MCF 10A (cell line): ENCODE measurements around the gene U2AF2. TPM values are rescaled to one million over a fixed set of nuclear protein-coding genes. Genes with fewer than 3 reads are reported as not detected.

Experiments used
- BruUV-seq: library from RNA; stranded (reverse); fragments of 400-500 nt; replicated peaks from 2 replicates; lab custom pipeline; 2021; lab: Mats Ljungman, UMichigan
- CTCF ChIA-PET: fragments of 300-600 bp; sonication (Branson Sonifier 250); formaldehyde crosslinking; extraction: SDS; loops from one replicate; lab custom pipeline; 2021; ENCODE audit warnings: antibody characterized with exemption, inconsistent platforms; lab: Yijun Ruan, JAX
- POLR2A ChIA-PET: fragments of 300-600, 350-650 bp; sonication (Branson Sonifier 250); formaldehyde crosslinking; extraction: SDS; loops from one replicate; lab custom pipeline; 2020; ENCODE audit warnings: antibody characterized with exemption, inconsistent platforms; lab: Yijun Ruan, JAX
- DNase-seq: peaks from one replicate; pipeline ENCODE4 v3.0.0-alpha.2; 2018; ENCODE audit not compliant: unreplicated experiment
- H3K27ac Mint-ChIP-seq: one replicate; pipeline ENCODE4 v1.8.0; 2022; ENCODE audit warnings: mild to moderate bottlenecking, low read depth, mixed read lengths; ENCODE audit not compliant: unreplicated experiment
- H3K27me3 Mint-ChIP-seq: one replicate; pipeline ENCODE4 v1.8.0; 2022; ENCODE audit warnings: mixed read lengths; ENCODE audit not compliant: insufficient read depth, unreplicated experiment
- H3K36me3 Mint-ChIP-seq: one replicate; pipeline ENCODE4 v1.8.0; 2022; ENCODE audit warnings: mild to moderate bottlenecking, moderate library complexity, mixed read lengths; ENCODE audit not compliant: insufficient read depth, unreplicated experiment
- H3K4me1 Mint-ChIP-seq: one replicate; pipeline ENCODE4 v1.8.0; 2022; ENCODE audit warnings: mixed read lengths; ENCODE audit not compliant: insufficient read depth, unreplicated experiment
- H3K4me3 Mint-ChIP-seq: one replicate; pipeline ENCODE4 v1.8.0; 2022; ENCODE audit warnings: mild to moderate bottlenecking, moderate library complexity, mixed read lengths; ENCODE audit not compliant: unreplicated experiment
- H3K9me3 Mint-ChIP-seq: one replicate; pipeline ENCODE4 v1.8.0; 2022; ENCODE audit warnings: mixed read lengths; ENCODE audit not compliant: unreplicated experiment
- CTCF ChIP-seq: fragments of 200-600 bp; IDR thresholded peaks from one replicate; pipeline ENCODE4 v1.8.0; 2022; ENCODE audit warnings: antibody characterized with exemption, mild to moderate bottlenecking; ENCODE audit not compliant: unreplicated experiment
- intact Hi-C: fragments of 100-400 bp; cut with micrococcal nuclease; formaldehyde crosslinking; loops from 2 replicates; pipeline ENCODE4 v1.14.1; 2022
- total RNA-seq: library from RNA; stranded (reverse); gene quantifications from 2 replicates; pipeline ENCODE4 v1.2.3, GENCODE V29; 2022

U2AF2 gene
- total RNA-seq, 1 experiment from 2014 or later, result 280 TPM

GRCh38 chr19:55643003-55643886, 11.6 kb upstream of the U2AF2 start, which contains the start of gene ZNF581:
ZNF581 (plus strand) TSS chr19:55643649; CDS start chr19:55644572, 923 bp downstream.
- H3K27ac Mint-ChIP-seq, result peak within 1 kb of the TSS; percentile 94
- intact Hi-C loops, result loop anchor here (1.0 kb wide), 1 partner anchor 10 kb away; no protein-coding TSS in a partner anchor
- no peaks in the 10 kb centered on the region for H3K27me3 Mint-ChIP-seq
- H3K4me3 Mint-ChIP-seq, result peak within 1 kb of the TSS; percentile 82
- peaks cover 18% of the 10 kb centered on the region for H3K4me1 Mint-ChIP-seq
- ChIA-PET CTCF (interaction anchor here (0.7 to 2.7 kb wide), 4 partner anchors 11 to 16 kb away, joined by 3 to 11 read pairs (median 4); no protein-coding TSS in a partner anchor), POLR2A (interaction anchor here (0.6 to 3.0 kb wide), 13 partner anchors 9 to 1194 kb away, joined by 3 to 25 read pairs (median 5); partner anchors contain the start of genes FIZ1, LENG8, TMEM238 and U2AF2)
- no peak for TF ChIP-seq CTCF
- no TSS peak for BruUV-seq
- H3K9me3 Mint-ChIP-seq, result no peaks in the 10 kb centered on the region
- peaks cover 60% of the 10 kb centered on the region for H3K36me3 Mint-ChIP-seq
- DNase-seq, result peak; percentile 79

- intact Hi-C loops, result loop anchor here (1.0 kb wide), 1 partner anchor 9 kb away; no protein-coding TSS in a partner anchor
- Mint-ChIP-seq H3K27me3 (no peaks in the 10 kb centered on the region), H3K4me3 (peak overlapping the region; percentile 82), H3K36me3 (peaks cover 54% of the 10 kb centered on the region), H3K4me1 (peaks cover 18% of the 10 kb centered on the region), H3K9me3 (no peaks in the 10 kb centered on the region), H3K27ac (peak overlapping the region; percentile 94)
- POLR2A ChIA-PET, result interaction anchor here (1.0 to 3.0 kb wide), 5 partner anchors 10 to 1195 kb away, joined by 3 to 25 read pairs (median 6); partner anchors contain the start of genes FIZ1 and LENG8
- no peak for DNase-seq
- no TSS peak for BruUV-seq
- TF ChIP-seq CTCF, result no peak
- CTCF ChIA-PET, result interaction anchor here (0.7 to 2.7 kb wide), 3 partner anchors 11 to 13 kb away, joined by 3 to 11 read pairs (median 3); no protein-coding TSS in a partner anchor
Measured at GRCh38 chr19:55643887-55644176, 11.0 kb upstream of the U2AF2 start.

- peaks cover 50% of the 10 kb centered on the region for H3K36me3 Mint-ChIP-seq
- H3K27me3 Mint-ChIP-seq, result no peaks in the 10 kb centered on the region
- peaks cover 18% of the 10 kb centered on the region for H3K4me1 Mint-ChIP-seq
- CTCF ChIA-PET, result interaction anchor here (0.7 to 3.6 kb wide), 5 partner anchors 9 to 14 kb away, joined by 3 to 25 read pairs (median 4); no protein-coding TSS in a partner anchor
- no peak for DNase-seq
- intact Hi-C loops, result no loop called here
- no peak for TF ChIP-seq CTCF
- no peaks in the 10 kb centered on the region for H3K9me3 Mint-ChIP-seq
- peak overlapping the region; percentile 82 for H3K4me3 Mint-ChIP-seq
- no TSS peak for BruUV-seq
- peak overlapping the region; percentile 94 for H3K27ac Mint-ChIP-seq
- POLR2A ChIA-PET, result interaction anchor here (1.0 to 3.0 kb wide), 3 partner anchors 10 to 45 kb away, joined by 4 to 15 read pairs (median 6); partner anchors contain the start of gene FIZ1
Measured at GRCh38 chr19:55644191-55644833, 10.5 kb upstream of the U2AF2 start.
